ENCODE data around the gene ADARB1.
A peak's percentile ranks its signal among the peaks of the same experiment; 100 is the strongest.

ADARB1 gene

DNA sequence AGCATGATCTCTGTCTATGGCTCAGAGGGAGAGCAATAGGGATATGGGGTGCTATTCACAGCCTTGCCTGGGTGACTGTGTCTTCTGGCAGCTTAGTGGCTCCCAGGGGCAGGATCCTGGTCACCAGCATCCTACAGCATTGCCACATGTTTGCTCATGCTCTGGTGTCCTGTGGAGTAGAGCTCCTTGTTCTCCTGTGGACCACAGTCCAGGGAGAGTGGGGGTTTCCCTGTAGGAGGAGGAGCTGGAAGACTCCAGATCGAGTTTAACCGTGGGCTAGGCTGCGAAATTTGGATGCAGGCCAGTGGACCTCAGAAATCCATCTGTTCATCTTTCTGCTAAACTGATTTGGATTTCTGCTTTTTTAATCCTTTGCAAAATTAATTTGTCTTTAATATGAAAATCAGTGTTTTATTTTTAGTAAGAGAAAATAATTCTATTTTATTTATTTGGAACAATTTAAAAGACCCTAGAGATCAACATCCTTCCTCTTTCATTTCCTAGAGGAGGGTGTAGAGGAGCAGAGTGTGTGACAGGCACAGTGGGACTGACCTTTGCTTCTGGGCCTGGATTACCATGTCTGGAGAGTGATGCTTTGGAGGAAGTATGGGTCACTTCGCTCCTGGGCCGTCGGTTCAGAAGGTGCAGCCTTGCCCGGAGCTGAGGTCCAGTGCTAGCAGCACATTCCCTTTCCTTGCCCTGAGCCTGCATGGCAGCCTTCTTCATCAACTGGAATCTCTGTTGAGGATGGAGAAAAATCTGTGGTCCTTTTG lies 17.4 kb downstream of the ADARB1 start:
- DNase-seq, result no peak

DNA sequence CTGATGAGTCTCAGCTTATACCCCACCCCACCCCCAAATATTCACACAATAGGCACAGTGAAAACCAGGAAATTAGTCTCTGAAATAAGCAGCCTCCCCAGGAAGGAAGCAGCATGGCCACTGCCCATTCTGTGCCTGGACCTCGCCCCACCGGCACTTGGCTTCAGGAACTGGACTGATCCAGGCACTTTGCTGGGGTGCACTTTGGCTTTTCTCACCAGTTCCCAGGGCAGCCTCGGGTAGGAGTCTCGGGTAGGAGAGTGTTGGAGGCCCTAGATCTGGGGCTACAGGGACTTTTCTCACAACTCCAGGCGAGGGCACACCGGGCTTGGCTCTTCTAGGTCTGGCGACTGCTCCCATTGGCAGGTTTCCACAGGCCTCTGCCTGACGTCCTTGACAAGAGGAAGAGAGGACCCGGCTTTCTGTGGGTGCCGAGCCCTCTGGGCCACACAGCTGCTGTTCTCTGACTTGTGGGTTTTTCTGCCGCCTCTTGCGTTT lies 18.7 kb downstream of the ADARB1 start:
- no peak for DNase-seq

DNA sequence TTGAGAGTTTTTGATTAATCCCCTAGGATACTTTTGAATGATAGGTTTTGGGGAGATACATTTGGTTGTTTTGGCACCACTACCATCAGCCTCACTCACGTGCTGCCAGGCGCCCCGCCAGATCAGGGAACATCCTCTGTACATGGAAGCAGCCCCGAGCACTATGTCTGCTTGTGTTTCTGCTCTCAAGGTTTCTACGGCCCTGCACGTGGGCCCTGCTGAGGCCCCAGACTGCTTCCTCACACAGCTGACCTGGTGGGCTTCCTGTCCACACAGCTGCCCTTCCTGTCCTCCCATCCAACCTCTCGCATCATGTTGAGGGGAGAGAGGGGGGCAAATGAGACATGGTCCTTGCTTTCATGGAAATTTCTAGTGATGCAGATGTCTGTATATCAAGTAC lies 20.0 kb downstream of the ADARB1 start:
- DNase-seq, result no peak

DNA sequence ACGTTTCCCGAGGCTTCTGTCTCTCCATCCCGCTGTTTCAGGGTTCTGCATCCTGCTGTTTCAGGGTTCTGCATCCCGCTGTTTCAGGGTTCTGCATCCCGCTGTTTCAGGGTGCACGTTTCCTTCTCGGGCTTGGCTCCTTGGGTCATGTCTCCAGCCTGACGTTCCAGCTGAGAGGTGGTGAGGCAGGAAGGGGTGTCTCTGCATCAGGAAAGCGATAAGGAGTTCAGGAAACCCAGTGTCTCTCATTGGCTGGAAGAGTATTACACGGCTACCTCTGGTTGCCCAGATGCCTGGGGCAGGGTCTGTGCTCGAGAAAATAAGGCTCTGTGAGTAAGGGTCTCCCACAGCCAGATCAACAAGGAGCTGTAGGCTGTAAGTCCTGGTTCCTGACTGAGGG lies 21.1 kb downstream of the ADARB1 start:
- DNase-seq, result no peak

DNA sequence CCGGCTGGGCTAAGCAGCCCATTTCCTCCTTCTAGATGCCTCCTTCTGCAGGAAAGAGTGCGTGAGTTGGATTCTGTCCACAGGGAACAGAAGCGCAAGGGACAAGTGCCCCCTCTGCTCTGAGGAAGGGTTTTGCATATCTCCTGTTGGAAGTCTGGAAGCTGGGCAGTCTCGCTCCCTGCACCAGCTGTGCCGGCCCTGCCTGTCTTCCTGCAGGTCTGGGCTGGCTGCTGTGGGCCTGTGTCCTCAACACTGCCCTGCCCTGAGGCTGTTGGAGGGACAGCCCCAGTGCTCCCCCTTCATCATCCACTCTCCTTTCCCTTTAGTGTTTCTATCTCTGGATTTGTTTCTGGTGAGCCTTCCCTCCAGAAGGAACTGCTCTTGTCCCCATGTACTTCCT lies 21.8 kb downstream of the ADARB1 start:
- no peak for DNase-seq

DNA sequence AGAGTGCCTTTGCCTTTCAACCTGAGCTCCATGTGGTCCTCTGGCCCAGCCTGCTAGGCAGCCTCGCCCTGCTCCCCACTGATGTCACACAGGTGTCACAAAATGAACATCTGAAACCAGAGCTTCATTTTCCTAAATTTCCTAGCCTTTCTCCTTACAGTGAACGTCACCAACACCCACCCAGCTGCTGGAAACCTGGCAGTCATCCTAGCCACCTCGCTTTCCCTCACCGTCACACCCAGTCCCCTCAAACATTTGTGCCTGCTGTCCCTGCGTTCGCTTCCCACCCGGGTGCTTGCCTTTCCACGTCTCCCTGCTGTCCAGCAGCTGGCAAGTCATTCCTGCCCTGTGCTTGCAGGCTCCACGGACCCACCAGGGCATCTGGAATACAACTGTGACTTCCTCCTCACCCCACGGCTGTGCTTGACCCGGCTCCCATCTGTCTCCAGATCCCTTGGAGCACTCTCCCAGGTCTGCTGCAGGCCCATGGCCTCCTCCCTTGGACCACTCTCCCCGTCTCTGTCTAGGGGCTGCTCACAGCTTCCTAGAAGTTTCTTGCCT lies 23.5 kb downstream of the ADARB1 start:
- DNase-seq, result no peak

DNA sequence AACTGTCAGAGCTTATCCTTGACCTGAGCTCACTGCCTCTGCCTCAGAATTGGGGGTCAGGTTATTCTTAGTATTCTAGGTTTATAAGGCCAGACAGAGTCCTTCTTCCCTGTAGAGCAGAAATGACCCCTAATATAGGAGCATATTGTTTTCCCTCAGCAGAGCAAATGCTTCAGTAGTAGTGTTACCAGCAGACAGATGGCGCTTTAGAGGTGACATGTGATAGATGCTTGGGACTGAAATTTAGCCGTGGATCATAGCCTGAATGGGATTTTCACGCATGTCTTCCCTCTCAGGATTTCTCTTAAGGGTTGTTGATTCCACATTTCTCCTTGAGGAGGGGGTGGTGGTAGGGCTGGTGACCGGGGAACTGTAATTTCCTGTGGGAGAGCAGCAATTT lies 24.5 kb downstream of the ADARB1 start:
- DNase-seq, result no peak

DNA sequence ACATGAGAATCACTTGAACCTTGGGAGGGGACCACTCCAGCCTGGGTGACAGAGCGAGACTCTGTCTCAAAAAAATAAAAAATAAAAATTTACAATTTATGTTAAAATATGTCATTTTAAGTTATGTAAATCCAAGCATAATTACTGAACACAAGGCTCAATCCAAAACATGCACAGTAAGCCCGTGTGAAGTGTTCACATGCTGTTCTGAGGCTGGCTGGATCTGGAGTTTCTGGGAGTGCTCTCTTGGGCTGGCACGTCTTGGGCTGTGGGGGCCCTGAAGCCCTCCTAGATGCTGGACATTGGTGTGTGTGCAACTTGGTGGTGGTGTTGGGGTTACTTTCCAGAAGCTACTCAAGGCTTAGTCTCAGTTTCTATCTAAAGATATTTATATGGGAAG lies 25.2 kb downstream of the ADARB1 start:
- DNase-seq, result no peak

DNA sequence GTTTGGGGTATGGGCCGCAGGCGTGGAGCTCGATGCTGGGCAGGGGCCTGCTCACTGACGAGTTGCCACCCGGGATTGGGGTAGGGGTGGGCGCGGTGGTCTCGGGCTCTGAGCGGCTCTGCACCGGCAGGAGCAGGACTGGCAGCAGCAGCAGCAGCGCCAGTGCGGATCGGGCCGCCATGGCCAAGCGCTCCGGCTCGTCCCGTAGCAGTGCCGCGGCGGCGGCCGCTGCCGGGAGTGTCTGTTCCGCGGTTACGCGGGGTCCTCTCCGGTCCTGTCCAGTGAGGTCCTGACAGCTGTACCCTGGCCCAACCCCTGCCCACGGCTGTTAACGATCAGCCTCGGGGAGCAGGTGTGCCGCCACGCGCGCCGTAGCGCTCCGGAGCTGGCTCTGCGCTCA lies 26.5 kb downstream of the ADARB1 start:
- no peak for DNase-seq

DNA sequence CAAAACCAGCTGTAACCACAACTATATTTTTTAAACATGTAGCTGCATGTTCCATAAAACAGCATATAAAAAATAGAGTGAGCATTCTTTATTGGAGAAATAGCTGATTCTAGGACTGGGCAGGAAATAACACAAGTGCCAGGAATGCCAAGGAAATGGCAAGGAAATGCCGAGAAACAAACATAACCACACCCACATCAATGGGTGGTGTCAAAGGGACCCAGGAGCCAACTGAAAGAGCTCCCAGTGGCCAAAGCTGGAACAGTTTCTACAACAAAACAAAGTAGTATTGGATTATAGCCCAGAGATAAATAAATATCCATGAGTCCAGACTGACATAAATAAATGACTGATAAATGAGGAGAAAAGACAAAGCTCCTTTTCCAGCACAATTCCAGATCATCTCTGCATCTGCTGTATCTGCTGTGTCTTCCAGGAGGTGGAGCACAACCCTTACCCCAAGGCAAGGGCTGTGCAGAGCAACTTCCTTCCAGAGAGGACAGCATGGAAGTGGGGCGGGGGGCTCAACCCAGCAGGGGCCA lies 28.1 kb downstream of the ADARB1 start:
- no peak for DNase-seq

DNA sequence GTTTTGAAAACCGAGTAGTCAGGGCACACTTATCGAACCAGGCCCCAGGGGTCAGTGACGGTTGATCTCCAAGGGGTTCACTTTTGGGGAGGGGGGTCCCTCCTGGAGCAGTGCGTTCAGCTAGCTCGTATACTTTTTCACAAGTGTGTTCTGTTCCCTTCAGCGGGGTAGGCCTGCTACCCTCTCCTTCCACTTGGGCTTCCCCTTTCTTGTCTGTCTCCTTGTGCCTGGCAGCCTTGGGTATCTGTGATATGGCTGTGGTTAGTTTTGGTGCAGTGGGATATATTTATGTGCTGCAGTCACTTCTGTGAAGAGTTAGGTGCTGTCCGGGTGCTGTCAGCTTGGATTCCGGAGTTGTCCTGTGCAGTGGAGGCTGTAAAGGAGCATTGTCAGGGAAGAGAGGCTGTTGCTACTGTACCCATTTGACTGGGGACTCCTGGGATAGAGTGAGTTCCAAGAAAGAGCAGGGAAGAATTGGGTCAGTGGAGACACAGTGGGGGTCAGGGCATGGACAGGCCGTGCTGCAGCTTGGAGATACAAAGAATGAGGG lies 29.7 kb downstream of the ADARB1 start:
- DNase-seq, result no peak

DNA sequence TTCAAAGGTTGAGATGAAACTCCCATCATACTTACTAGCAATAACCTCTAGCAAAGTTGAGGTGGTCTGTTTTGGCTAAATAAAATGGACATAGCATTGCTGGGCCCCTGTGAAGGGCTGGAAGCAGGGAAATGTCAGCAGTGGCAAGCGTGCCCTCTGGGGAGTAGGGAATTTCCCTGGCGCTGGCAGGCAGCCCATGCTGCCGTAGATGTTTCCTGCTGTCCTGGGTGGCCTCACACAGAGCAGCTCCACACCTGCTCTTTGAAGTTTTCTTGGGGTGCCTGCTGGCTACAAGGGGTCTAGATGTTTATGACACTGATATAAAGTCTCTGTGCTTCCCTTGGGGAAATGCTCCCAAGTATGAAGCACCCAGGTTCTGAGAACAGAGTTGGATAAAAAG lies 30.2 kb downstream of the ADARB1 start:
- DNase-seq, result no peak

DNA sequence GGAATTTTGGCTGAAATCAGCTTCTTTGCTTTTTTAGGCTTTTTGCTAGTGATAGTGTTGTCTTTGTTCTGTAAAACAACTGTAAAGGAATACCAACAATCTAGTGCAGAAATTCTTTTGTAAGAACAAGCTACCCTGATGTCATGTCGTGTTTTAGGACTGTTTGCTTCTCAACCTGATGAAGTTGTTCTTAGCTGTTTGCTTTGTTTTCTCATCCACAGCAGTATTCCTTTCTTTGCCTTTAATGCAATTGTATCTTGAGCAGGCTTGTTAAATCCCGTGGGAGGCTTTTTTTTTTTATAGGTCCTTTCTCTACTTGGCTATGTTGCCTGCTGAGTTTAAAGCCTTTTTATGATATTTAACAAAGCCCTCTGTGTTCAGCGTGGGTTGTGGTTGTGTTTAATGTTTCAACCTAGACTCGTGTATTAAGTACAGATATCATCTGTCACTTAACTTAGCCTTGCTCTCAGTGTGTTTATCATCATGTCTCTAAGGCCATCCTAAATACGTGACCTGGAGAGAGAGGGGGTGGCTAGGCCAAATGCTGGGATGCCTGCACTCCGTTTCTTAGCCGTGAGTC lies 31.6 kb downstream of the ADARB1 start:
- DNase-seq, result no peak

DNA sequence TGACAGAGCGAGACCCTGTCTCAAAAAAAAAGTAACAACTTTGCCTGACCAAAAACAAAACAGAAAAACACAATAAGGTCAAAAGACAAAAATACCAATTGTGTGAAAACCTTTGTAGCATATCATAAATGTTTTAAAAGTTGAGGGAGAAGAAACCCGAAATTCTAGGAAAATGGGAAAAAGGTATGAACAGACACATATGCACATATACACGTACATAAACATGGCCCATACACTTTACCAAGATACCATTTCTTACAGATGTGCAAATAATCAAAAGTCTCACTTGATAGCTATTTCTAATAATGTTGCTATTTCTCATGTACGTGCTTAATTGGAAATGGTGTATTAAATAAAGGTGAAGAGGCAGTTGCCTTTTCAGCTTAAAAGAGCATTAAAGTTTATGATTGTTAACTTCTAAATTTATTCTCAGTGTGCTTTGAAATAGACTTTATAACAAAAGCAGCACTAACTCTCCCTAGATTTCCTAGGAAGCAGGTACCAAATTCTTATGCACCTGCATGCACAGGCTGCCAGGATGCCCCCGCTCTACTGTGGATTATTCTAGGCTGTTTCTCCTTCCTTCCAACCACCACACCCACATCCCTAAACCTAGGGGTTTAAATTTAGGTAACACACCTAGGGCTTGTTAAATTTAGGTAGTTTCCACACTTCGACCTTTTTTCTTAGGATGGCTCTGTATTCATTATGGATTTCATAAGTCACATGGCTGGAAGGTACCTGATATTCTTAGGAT lies 33.8 kb downstream of the ADARB1 start:
- DNase-seq, result no peak

DNA sequence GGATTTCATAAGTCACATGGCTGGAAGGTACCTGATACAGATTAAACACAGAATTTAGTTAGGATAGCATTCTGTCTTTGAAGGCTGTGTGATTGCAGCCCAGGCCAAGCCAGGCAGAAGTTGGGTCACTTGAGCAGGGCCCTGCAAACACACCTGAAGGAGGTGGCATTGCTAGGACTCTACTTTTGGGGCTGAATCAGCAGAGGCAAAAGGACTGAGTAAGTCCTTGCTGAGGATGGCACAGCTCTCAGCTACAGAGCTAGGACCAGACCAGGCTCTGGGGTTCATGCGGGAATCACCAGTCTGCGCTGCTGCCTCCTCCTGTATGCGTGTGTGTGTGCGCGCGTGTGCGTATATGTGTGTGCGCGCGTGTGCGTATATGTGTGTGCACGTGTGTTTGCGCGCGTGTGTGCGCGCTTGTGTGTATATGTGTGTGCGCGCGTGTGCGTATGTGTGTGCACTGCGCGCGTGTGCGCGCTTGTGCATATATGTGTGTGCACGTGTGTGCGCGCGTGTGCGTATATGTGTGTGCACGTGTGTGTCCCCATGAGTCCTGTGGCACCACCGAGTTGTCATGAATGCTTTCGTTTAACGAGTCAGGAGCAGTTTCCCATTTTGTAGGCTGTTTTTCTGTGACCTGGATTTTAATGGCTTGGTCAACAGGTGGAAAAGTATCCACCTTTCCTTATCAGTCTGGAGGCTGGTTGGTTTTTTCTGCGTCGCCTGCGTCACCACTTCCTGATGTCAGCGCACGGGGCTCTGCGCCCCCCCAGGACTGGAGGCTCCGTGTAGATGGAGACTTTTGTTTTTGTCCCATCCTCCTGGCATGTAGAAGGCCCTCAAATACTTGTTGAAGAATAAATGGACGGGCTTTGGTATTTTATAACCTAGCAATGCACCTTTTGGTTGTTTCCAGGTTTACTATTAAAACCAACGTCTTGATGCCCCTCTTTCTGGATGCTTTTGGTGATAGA lies 34.7 kb downstream of the ADARB1 start:
- no peak for DNase-seq

DNA sequence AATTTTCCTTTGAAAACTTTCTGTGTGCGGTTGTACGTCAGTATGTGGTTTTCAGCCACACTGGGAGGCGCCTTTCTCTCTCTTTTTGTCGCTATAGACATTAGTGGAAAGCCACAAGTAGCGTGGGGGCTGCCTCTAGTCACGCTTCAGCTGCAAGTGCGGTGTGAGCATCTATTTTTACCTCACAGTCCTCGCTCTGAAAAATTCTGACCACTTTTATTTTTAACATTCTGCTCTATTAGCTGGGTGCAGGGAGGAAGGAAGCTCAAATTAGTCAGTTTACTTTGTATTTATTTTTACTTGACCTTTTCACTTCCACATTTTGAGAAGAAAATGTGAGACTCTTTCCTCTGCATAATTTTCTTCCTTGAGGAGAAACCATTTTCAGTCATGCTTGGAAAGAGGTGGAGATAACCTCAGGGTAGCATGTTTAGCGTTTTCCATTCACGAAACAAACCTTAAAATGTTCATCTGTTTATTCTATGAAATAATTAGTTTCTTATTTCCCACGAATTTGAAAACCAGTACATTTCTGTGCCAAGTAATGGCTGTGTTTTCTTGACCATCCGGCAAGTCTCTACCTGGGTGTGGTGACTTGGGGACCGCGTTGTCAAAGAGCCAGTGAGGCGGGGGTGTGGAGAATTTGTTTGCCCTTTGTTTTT lies 35.6 kb downstream of the ADARB1 start:
- DNase-seq, result peak in 7 of 56 donors; percentile 16 to 46 (median 27)

DNA sequence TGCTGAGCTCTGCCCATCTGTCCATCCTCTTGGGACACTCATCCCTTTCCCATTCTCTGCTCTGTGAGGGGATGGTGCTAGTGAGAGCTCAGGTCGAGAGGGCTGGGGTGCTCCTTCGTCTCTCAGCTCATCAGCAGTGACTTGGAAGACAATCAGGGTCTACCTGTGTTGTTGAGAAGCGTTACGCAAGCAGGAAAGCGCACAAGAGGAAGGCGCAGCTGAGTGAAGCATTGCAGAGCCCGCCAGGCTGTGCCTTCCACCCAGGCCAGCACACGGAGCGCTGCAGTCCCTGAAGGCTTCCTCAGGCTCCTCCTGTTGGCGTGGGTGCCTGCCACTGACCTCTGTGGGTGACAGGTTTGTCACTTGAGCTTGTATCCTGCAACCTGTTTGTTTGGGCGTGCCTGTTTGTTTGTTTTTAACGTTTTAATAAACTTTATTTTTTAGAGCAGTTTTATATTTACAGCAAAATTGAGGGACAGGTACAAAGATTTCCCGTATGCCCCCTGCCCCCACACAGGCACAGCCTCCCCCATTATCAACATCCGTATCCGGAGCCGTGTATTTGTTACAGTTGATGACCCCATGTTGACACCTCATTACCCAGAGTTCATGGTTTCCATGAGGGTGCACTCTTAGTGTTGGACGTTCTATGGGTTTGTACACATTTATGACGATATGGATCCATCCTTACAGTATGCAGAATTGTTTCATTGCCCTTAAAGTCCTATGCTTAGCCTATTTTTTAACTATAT lies 36.7 kb downstream of the ADARB1 start:
- no peak for DNase-seq

DNA sequence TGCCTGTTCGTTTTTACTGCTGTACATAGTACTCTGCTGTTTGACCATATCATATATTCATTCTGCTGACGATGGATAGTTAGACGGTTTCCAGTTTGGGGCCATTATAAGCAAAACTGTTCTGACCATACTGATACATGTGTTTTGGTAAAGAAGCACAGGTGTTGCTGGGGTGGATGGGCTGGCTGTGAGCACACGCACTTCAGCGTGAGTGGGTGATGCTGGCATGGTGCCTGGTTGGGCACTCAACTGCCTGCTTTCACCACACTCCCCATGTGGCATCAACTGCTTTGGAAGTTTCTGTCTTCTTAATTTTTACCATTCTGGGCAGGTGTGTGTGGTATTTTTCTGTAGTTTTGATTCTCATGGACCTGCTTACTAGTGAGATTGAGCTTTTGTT lies 37.3 kb downstream of the ADARB1 start:
- DNase-seq, result no peak

DNA sequence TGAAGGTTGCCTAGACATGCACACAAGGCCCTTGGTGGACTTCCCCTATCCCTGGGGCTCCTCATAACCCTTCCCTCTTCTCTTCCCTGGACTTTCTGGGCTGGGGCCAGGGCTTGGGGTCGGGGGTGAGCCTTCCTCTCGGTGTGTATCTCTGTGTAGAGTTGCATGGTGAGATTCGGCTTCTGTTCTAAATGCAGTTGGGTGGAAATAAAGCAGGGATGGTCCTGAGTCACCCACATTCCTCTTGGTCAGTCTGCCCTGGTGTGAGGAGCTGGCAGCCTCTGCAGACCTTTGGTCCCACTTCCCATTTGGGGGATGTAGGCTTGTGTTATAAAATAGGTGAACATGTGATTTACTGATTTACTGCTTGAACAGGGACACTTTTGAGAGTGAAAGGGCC lies 38.0 kb downstream of the ADARB1 start:
- DNase-seq, result no peak
